Cardiac fibroblast (primary cell): ENCODE data around the gene GPR17.

Source experiments
- DNase-seq, 2 donors: peaks; one replicate each; pipeline versions ENCODE4 v3.0.0 to v3.0.0-alpha.2; 2010; ENCODE audit warnings: low read depth in 2 of 2
- H3K4me3 ChIP-seq, 2 donors: replicated peaks in 1 of 2; 1 replicate in 1 of 2; 2 replicates in 1 of 2; pipeline ENCODE4 v1.5.1; 2011; ENCODE audit warnings: low read depth in 2 of 2, low read length in 2 of 2, mild to moderate bottlenecking in 2 of 2, moderate library complexity in 1 of 2
- CTCF ChIP-seq: IDR thresholded peaks from one replicate; pipeline ENCODE4 v1.5.1; 2011; ENCODE audit warnings: low read depth, mild to moderate bottlenecking, low read length, inconsistent platforms

GPR17 gene

GRCh38 chr2:127643439-127644065 lies 2.4 kb upstream of the GPR17 start:
- DNase-seq: no peak
- TF ChIP-seq CTCF: no peak
- H3K4me3 ChIP-seq: no peak overlapping the region

GRCh38 chr2:127644066-127645025 lies 1.6 kb upstream of the GPR17 start:
- no peak for DNase-seq
- no peak overlapping the region for H3K4me3 ChIP-seq
- no peak for TF ChIP-seq CTCF

GRCh38 chr2:127645026-127645394 lies 943 bp upstream of the GPR17 start:
- no peak for TF ChIP-seq CTCF
- no peak for DNase-seq
- H3K4me3 ChIP-seq: no peak overlapping the region

- no peak overlapping the region for H3K4me3 ChIP-seq
- TF ChIP-seq CTCF: no peak
- DNase-seq: no peak
Observed at GRCh38 chr2:127646487-127647241, 711 bp downstream of the GPR17 start.

- H3K4me3 ChIP-seq: no peak overlapping the region
- DNase-seq: peak in 1 of 2 donors; percentile 44
- no peak for TF ChIP-seq CTCF
Observed at GRCh38 chr2:127647242-127648190, 1.6 kb downstream of the GPR17 start.

GRCh38 chr2:127648321-127648720 lies 2.4 kb downstream of the GPR17 start:
- TF ChIP-seq CTCF: no peak
- H3K4me3 ChIP-seq: no peak overlapping the region

More at GRCh38 chr2:127648321-127648720, 2.4 kb downstream of the GPR17 start:
- no peak for DNase-seq
